Right lobe of liver (tissue), 4 donors: ENCODE measurements around the gene B4GALT1.

Experiments
- CTCF ChIP-seq, 4 donors: fragments of 200-600 bp in 3 of 4; fragments of 450-650 bp in 1 of 4; IDR thresholded peaks; one replicate each; pipeline versions ENCODE4 v1.5.1 to v1.8.0; 2016 to 2022; ENCODE audit warnings: antibody characterized with exemption in 4 of 4, mild to moderate bottlenecking in 2 of 4
- POLR2A ChIP-seq: fragments of 450-650 bp; IDR thresholded peaks from one replicate; pipeline ENCODE4 v1.6.1; 2017; ENCODE audit warnings: antibody characterized with exemption, mild to moderate bottlenecking
- donor health status: DM: no; HTN: no; CAD: no.
- donor health status: DM: no; HTN: no; CAD: no.
- donor health status: DM: no; HTN: yes; CAD: no.

DNA sequence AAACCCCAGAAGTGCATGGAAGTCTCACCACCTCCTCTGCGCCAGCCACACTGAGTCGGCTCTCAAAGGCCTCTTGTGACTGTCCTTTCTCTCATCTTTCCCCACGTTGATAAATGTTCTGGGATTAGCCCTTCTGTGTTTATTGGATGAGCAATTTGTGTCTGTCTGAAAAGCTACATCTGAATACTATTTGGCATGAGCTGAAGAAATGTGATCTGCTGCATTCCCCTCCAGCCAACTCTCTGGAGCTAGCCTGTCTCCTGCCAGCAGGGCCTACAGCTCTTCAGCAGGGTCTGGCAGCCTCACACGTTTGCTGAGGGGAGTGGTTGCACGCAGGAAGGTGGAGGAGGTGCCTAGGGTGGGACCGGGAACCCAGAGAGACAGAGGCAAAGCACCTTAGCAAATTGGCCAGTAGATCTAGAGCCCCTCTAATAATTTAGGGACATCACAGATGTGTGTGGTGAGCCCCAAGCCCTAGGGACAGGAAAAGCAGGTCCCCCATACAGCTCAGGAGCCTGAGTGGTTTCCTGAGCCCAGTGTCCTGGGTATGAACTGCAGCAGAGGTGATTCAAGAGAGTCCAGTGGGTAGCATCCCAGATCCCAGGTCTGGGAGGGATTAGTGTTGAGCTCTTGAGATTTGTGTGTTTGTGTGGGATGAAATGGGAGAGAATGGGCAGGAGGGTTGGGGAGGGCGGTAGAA lies 20.5 kb upstream of the B4GALT1 start:
- TF ChIP-seq CTCF (IDR thresholded peaks at IDR 0.05) (no peak), POLR2A (no peak)
